Endothelial cell of umbilical vein (primary cell): ENCODE results near the gene TUBB1. TPM values are rescaled to one million over a fixed set of nuclear protein-coding genes. Genes with fewer than 3 reads are reported as not detected.

Experiments used
- BruUV-seq: library from RNA; stranded (reverse); fragments of 400-500 nt; replicated peaks from 2 replicates; lab custom pipeline; 2021; lab: Mats Ljungman, UMichigan
- CTCF ChIA-PET: fragments of 300-600, 350-600 bp; sonication (Branson Sonifier 250); formaldehyde crosslinking; loops from one replicate; lab custom pipeline; 2021; ENCODE audit warnings: antibody characterized with exemption, inconsistent platforms; lab: Charles Lee
- POLR2A ChIA-PET: fragments of 300-600, 350-600 bp; sonication (Branson Sonifier 250); formaldehyde crosslinking; loops from one replicate; lab custom pipeline; 2021; ENCODE audit warnings: antibody characterized with exemption, inconsistent platforms; lab: Charles Lee
- DNase-seq: peaks from one replicate; pipeline ENCODE4 v3.0.0-alpha.2; 2011; ENCODE audit warnings: low read depth, low spot score
- FAIRE-seq: peaks from 2 replicates; lab custom pipeline; 2011; peaks lifted over from hg19 to GRCh38; lab: Jason Lieb, UNC
- H2AFZ ChIP-seq: 2 replicates; pipeline ENCODE4 v1.6.0; 2012; ENCODE audit warnings: low read depth, low read length, control low read depth, inconsistent platforms
- H3K27ac ChIP-seq: 2 replicates; pipeline ENCODE4 v1.5.1; 2011; ENCODE audit warnings: low read depth, mild to moderate bottlenecking, control low read depth, low read length, moderate library complexity; ENCODE audit not compliant: insufficient read depth
- H3K27me3 ChIP-seq, 2 experiments: 2 replicates each; pipeline versions ENCODE4 v1.6.0 to v1.6.1; 2011; ENCODE audit warnings: low read length in 2 of 2, mixed read lengths in 1 of 2; ENCODE audit not compliant: control insufficient read depth in 2 of 2, insufficient read depth in 2 of 2
- H3K36me3 ChIP-seq, 2 experiments: 2 replicates in 1 of 2; 3 replicates in 1 of 2; pipeline ENCODE4 v1.5.1; 2011; ENCODE audit warnings: low read length in 2 of 2, mild to moderate bottlenecking in 1 of 2, moderate library complexity in 1 of 2; ENCODE audit not compliant: control insufficient read depth in 2 of 2, insufficient read depth in 2 of 2; ENCODE audit errors: extremely low read depth in 1 of 2
- H3K4me1 ChIP-seq: 3 replicates; pipeline ENCODE4 v1.5.1; 2011; ENCODE audit warnings: mild to moderate bottlenecking, low read length; ENCODE audit not compliant: control insufficient read depth, insufficient read depth; ENCODE audit errors: extremely low read depth
- H3K4me2 ChIP-seq: 2 replicates; pipeline ENCODE4 v1.6.1; 2011; ENCODE audit warnings: low read length, control low read depth, mixed read lengths; ENCODE audit not compliant: insufficient read depth
- H3K4me3 ChIP-seq, 3 experiments: fragments of 200-600 bp in 1 of 3; sonication (generic), shearing (Covaris generic) in 1 of 3; replicated peaks in 1 of 3; 2 replicates each; pipeline ENCODE4 v1.5.1; 2011 to 2016; ENCODE audit warnings: control low read depth in 3 of 3, low read length in 3 of 3, mild to moderate bottlenecking in 2 of 3, inconsistent platforms in 1 of 3, low read depth in 1 of 3, moderate library complexity in 1 of 3; ENCODE audit not compliant: insufficient read depth in 1 of 3
- H3K79me2 ChIP-seq: 2 replicates; pipeline ENCODE4 v1.6.0; 2012; ENCODE audit warnings: low read length, inconsistent platforms; ENCODE audit not compliant: control insufficient read depth, insufficient read depth
- H3K9ac ChIP-seq: replicated peaks from 2 replicates; pipeline ENCODE3; 2011; ENCODE audit warnings: low read length, control low read depth; ENCODE audit not compliant: insufficient read depth; ENCODE audit errors: extremely low read depth
- H3K9me1 ChIP-seq: replicated peaks from 3 replicates; pipeline ENCODE4 v1.6.0; 2011; ENCODE audit warnings: mild to moderate bottlenecking, low read length; ENCODE audit not compliant: control insufficient read depth, insufficient read depth; ENCODE audit errors: extremely low read depth
- H3K9me3 ChIP-seq: replicated peaks from 2 replicates; pipeline ENCODE4 v1.5.1; 2012; ENCODE audit warnings: low read length, inconsistent platforms; ENCODE audit not compliant: control insufficient read depth, insufficient read depth
- H4K20me1 ChIP-seq: replicated peaks from 2 replicates; pipeline ENCODE3; 2011; ENCODE audit warnings: mild to moderate bottlenecking, low read length; ENCODE audit not compliant: control insufficient read depth, insufficient read depth; ENCODE audit errors: extremely low read depth
- CTCF ChIP-seq, 2 donors: IDR thresholded peaks; 1 replicate in 1 of 2; 2 replicates in 1 of 2; pipeline ENCODE4 v1.5.1; 2011; ENCODE audit warnings: low read length in 2 of 2, mild to moderate bottlenecking in 2 of 2, moderate library complexity in 2 of 2, control low read depth in 1 of 2, inconsistent platforms in 1 of 2, low read depth in 1 of 2; ENCODE audit not compliant: insufficient read depth in 1 of 2; ENCODE audit errors: extremely low read depth in 1 of 2
- EZH2 ChIP-seq: IDR thresholded peaks from 2 replicates; pipeline ENCODE4 v1.6.1; 2012; ENCODE audit warnings: borderline replicate concordance, low read depth, mild to moderate bottlenecking, moderate library complexity, low read length, inconsistent platforms; ENCODE audit not compliant: severe bottlenecking
- FOS ChIP-seq: IDR thresholded peaks from 2 replicates; pipeline ENCODE4 v1.6.1; 2011; ENCODE audit warnings: mild to moderate bottlenecking, low read length, moderate library complexity, borderline replicate concordance; ENCODE audit not compliant: insufficient read depth
- GATA2 ChIP-seq: IDR thresholded peaks from 2 replicates; pipeline ENCODE4 v1.7.0; 2011; ENCODE audit warnings: low read depth, mild to moderate bottlenecking, moderate library complexity, mixed read lengths, low read length; ENCODE audit not compliant: insufficient read length, insufficient read depth
- JUN ChIP-seq: IDR thresholded peaks from 2 replicates; pipeline ENCODE4 v1.6.1; 2011; ENCODE audit warnings: borderline replicate concordance, low read depth; ENCODE audit not compliant: insufficient read length, insufficient read depth
- MAX ChIP-seq: IDR thresholded peaks from 2 replicates; pipeline ENCODE4 v1.6.1; 2011; ENCODE audit not compliant: insufficient read depth, insufficient read length
- MYC ChIP-seq: IDR thresholded peaks from one replicate; pipeline ENCODE4 v1.6.1; 2011; ENCODE audit warnings: mild to moderate bottlenecking, low read depth, low read length
- POLR2A ChIP-seq: IDR thresholded peaks from 2 replicates; pipeline ENCODE4 v1.6.1; 2012; ENCODE audit warnings: low read depth, mild to moderate bottlenecking, control low read depth, low read length
- POLR2AphosphoS5 ChIP-seq: IDR thresholded peaks from 2 replicates; pipeline ENCODE4 v1.6.1; 2012; ENCODE audit warnings: low read depth, mild to moderate bottlenecking, control low read depth, low read length, moderate library complexity; ENCODE audit not compliant: insufficient read depth
- dilution Hi-C: fragments of 300-500 bp; cut with MboI; formaldehyde crosslinking; loops from one replicate; pipeline ENCODE4 v1.15.0; 2019; ENCODE audit warnings: low sequenced_read_pairs; ENCODE audit not compliant: extremely low pct_ligation_motif_present
- intact Hi-C: fragments of 100-400 bp; cut with micrococcal nuclease; formaldehyde crosslinking; loops from one replicate; pipeline ENCODE4 v1.10.0; 2022
- polyA plus RNA-seq, 4 experiments: library from polyadenylated mRNA; depleted of rRNA in 3 of 4; stranded (reverse) in 3 of 4; unstranded in 1 of 4; fragments of >200 nt; gene quantifications; 2 replicates each; pipeline versions ENCODE4 v1.2.1 to v1.2.3, GENCODE V29; 2011 to 2012; ENCODE audit warnings: missing spikeins in 1 of 4
- total RNA-seq: library from RNA; stranded (reverse); gene quantifications from 2 replicates; pipeline ENCODE4 v1.2.3, GENCODE V29; 2021

TUBB1 gene
- total and polyA plus RNA-seq, 2 donors (not counting 3 experiments of a cell fraction or from before 2014, with no cell fraction given) = 0.04 TPM; not detected in 1

GRCh38 chr20:59003836-59004492 is 15.3 kb upstream of the TUBB1 start:
- Histone ChIP-seq H3K27me3 (no peaks in the 10 kb centered on the region), H4K20me1 (no peaks in the 10 kb centered on the region), H3K4me3 (no peak overlapping the region), H3K27ac (no peak overlapping the region), H3K4me2 (no peak overlapping the region), H3K9me3 (no peaks in the 10 kb centered on the region), H3K79me2 (peaks cover 42% of the 10 kb centered on the region), H3K4me1 (peaks cover 20% of the 10 kb centered on the region), H3K9ac (no peak overlapping the region), H3K9me1 (no peaks in the 10 kb centered on the region), H2AFZ (no peak overlapping the region), H3K36me3 (peaks cover 0 to 30% of the 10 kb centered on the region in 2 experiments)
- no peak for TF ChIP-seq POLR2AphosphoS5
- TF ChIP-seq MAX = no peak
- no peak for TF ChIP-seq POLR2A
- no peak for TF ChIP-seq EZH2
- TF ChIP-seq JUN = no peak
- no peak for TF ChIP-seq MYC
- TF ChIP-seq CTCF (IDR thresholded peaks at IDR 0.05; ENCODE audit: extremely low read depth in 1 of 2, insufficient read depth in 1 of 2, low read depth in 1 of 2, low read length in 2 of 2) = no peak
- TF ChIP-seq FOS = no peak
- no peak for TF ChIP-seq GATA2
- CTCF ChIA-PET = no interaction called here
- intact Hi-C loops = no loop called here
- no peak for DNase-seq
- BruUV-seq = TSS peak; percentile 1
- dilution Hi-C loops = no loop called here
- POLR2A ChIA-PET = interaction anchor here (1.1 kb wide), 1 partner anchor 29 kb away, joined by 3 read pairs; no protein-coding TSS in a partner anchor
- FAIRE-seq = no peak
